ELR (cell line): ENCODE results near the gene IQCN.
"Not testable (repeated sequence)": the region's sequence is repeated elsewhere in the genome, so short reads cannot be mapped to it uniquely, and the experiment has no call there.

Experiments
- DNase-seq: peaks from one replicate; pipeline ENCODE4 v3.0.0-alpha.2; 2015; ENCODE audit warnings: low read depth

IQCN gene

GRCh38 chr19:18209912-18210311 lies 64.3 kb downstream of the IQCN start:
- DNase-seq = not testable (repeated sequence)

- peak; percentile 89 for DNase-seq
These were observed 65.9 kb downstream of the IQCN start for GRCh38 chr19:18208098-18208951.
